Suprapubic skin (tissue), 4 donors: ENCODE measurements around the gene APCDD1. TPM values are rescaled to one million over a fixed set of nuclear protein-coding genes. Genes with fewer than 3 reads are reported as not detected.

Experiments
- DNase-seq, 2 donors: peaks; one replicate each; pipeline ENCODE4 v3.0.0-alpha.2; 2019; ENCODE audit warnings: low spot score in 2 of 2
- H3K27ac ChIP-seq: fragments of 200-600 bp; sonication (generic); one replicate; pipeline ENCODE4 v1.5.1; 2019
- H3K27me3 ChIP-seq: fragments of 200-600 bp; sonication (generic); one replicate; pipeline ENCODE4 v1.5.1; 2019
- H3K36me3 ChIP-seq: fragments of 200-600 bp; sonication (generic); one replicate; pipeline ENCODE4 v1.5.1; 2019
- H3K4me1 ChIP-seq: fragments of 200-600 bp; sonication (generic); one replicate; pipeline ENCODE4 v1.5.1; 2019
- H3K4me3 ChIP-seq: fragments of 200-600 bp; sonication (generic); one replicate; pipeline ENCODE4 v1.5.1; 2019; ENCODE audit warnings: mild to moderate bottlenecking
- H3K9me3 ChIP-seq: fragments of 200-600 bp; sonication (generic); one replicate; pipeline ENCODE4 v1.5.1; 2019
- EP300 ChIP-seq: sonication (generic); formaldehyde crosslinking; IDR thresholded peaks from one replicate; pipeline ENCODE4 v1.6.1; 2017; ENCODE audit warnings: antibody characterized with exemption
- POLR2A ChIP-seq, 2 donors: fragments of 450-650 bp; IDR thresholded peaks; one replicate each; pipeline ENCODE4 v1.6.1; 2017; ENCODE audit warnings: antibody characterized with exemption in 2 of 2, mild to moderate bottlenecking in 2 of 2, moderate library complexity in 2 of 2
- POLR2AphosphoS5 ChIP-seq, 3 donors: sonication (generic); formaldehyde crosslinking; IDR thresholded peaks; one replicate each; pipeline ENCODE4 v1.6.1; 2017; ENCODE audit warnings: antibody characterized with exemption in 3 of 3
- WGBS: methylation state at CpG from one replicate; pipeline ENCODE4 v1.1.5; 2018; 5-methylcytosine and 5-hydroxymethylcytosine counted together
- total RNA-seq, 4 donors: library from RNA; depleted of rRNA; stranded (reverse); fragments of >200 nt; gene quantifications; one replicate each; pipeline ENCODE4 v1.1.0, GENCODE V29; 2016
- TF ChIP-seq, protein P1 (sequence below), 2 donors: fragments of 200-600 bp in 1 of 2; fragments of 450-650 bp in 1 of 2; sonication (generic) in 1 of 2; IDR thresholded peaks; one replicate each; pipeline ENCODE4 v1.5.1; 2016 to 2019; ENCODE audit warnings: antibody characterized with exemption in 2 of 2, mild to moderate bottlenecking in 1 of 2, moderate library complexity in 1 of 2

Gene APCDD1
- total RNA-seq, 4 donors from 2014 or later, result 110 to 308 (median 140) TPM

DNA sequence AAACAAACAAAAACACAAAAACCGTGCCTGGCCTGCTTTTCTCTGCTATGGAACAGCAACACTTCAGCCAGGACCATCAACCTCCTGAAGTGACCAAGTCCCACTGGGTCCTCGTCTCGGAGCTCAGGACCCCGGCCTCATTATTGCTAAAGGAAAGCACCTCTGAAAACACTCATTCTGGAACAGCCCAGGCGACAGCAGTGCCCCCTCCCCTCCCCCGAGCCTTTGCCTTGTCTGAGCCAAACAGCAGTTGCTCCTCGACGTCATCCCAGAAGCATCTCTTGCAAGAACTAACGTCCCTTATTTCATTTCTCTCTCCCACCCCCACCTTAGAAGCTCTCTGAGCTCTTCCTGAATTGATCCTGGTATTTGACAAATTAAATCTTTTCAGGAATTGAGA lies 27.4 kb downstream of the APCDD1 start:
- DNase-seq, result no peak
- Histone ChIP-seq H3K27ac (no peak overlapping the region), H3K4me1 (peaks cover 18% of the 10 kb centered on the region), H3K9me3 (no peaks in the 10 kb centered on the region), H3K36me3 (peaks cover 41% of the 10 kb centered on the region), H3K27me3 (no peaks in the 10 kb centered on the region), H3K4me3 (no peak overlapping the region)
- TF ChIP-seq, protein P1, sequence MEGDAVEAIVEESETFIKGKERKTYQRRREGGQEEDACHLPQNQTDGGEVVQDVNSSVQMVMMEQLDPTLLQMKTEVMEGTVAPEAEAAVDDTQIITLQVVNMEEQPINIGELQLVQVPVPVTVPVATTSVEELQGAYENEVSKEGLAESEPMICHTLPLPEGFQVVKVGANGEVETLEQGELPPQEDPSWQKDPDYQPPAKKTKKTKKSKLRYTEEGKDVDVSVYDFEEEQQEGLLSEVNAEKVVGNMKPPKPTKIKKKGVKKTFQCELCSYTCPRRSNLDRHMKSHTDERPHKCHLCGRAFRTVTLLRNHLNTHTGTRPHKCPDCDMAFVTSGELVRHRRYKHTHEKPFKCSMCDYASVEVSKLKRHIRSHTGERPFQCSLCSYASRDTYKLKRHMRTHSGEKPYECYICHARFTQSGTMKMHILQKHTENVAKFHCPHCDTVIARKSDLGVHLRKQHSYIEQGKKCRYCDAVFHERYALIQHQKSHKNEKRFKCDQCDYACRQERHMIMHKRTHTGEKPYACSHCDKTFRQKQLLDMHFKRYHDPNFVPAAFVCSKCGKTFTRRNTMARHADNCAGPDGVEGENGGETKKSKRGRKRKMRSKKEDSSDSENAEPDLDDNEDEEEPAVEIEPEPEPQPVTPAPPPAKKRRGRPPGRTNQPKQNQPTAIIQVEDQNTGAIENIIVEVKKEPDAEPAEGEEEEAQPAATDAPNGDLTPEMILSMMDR (IDR thresholded peaks at IDR 0.05), result no peak
- TF ChIP-seq EP300, result no peak
- no peak for TF ChIP-seq POLR2AphosphoS5 (IDR thresholded peaks at IDR 0.05)
- no peak for TF ChIP-seq POLR2A (IDR thresholded peaks at IDR 0.05)
- WGBS, result 71% methylated on average over 9 of the region's 9 CpGs

DNA sequence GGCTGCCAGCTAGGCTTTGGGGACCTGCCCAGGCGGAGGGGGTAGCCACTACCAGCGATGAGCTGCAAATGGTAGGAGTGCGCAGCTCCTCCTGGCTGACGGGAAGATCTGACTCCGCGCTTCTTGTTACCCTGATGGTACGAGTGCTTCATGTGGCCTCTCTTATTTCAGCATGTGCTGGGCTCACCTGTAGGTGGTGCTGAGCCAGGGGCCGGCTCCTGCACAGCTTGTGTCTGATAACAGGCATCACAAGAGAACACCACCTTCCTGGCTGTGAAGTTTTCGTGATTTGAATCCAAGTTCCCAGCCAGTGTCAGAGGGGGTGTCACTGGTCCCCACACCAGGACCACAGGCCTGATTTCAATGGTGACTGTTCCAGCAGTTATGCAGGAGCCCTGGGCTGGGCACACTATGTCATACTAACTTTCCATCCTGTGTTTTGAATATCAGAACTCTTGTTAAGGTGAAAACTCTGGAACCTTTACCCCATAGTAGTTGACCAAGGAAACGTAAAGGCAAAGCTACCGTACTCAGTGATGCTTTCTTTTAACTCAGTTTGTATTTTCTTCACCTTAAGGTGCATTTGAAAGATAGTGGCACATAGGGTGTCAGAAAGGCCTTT lies 28.0 kb downstream of the APCDD1 start:
- Histone ChIP-seq H3K27ac (no peak overlapping the region), H3K4me3 (no peak overlapping the region), H3K36me3 (peaks cover 46% of the 10 kb centered on the region), H3K27me3 (no peaks in the 10 kb centered on the region), H3K4me1 (peaks cover 18% of the 10 kb centered on the region), H3K9me3 (no peaks in the 10 kb centered on the region)
- DNase-seq, result no peak
- TF ChIP-seq, protein P1 (IDR thresholded peaks at IDR 0.05), result no peak
- TF ChIP-seq POLR2AphosphoS5 (IDR thresholded peaks at IDR 0.05) (no peak), POLR2A (IDR thresholded peaks at IDR 0.05) (no peak)
- WGBS, result 76% methylated on average over 2 of the region's 11 CpGs

DNA sequence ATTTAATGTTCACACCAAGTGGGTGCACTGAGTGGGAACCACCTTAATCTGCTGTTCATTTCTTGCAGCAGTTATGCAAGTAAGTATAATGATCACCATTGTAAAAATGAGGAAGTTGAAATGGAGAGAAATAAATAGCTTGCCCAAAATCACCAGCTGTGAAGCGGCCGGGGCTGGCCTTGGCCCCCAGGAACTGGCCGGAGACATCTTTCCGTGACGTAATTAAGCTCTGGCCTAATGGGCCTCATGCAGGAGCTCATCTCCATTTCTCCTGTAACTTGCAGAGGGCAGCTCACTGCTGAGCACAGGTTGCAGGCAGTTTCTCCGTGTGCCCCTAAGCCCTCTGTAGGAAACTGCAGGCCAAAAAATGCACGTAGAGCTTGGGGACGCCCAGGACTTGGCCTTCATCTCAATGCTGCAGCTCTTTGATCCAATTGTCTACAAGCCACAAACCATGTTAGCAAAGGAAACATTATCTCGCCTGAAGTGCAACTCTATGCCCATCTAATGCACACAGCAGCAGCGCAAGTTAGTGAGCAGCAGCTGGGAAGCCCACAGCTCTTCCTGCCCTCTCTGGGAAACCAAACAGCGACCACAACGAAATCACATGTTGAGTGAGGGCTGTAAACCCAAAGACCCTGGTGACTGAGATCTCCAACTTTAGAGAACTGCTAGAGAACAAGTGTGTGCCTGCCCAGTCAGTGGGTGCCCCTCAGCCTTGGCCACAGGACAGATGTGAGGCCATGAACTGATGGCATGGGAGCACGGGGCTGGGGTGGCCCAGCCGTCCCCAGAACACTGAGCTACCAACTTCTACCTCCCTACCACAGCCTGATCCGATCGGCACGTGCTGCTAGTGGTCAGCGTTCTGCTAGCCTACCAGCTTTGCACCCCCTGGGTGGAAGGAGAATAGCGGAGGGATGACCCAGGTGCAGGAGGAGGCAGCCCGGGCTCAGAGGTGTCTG lies 28.8 kb downstream of the APCDD1 start:
- 69% methylated on average over 17 of the region's 20 CpGs for WGBS
- H3K36me3 ChIP-seq, result peaks cover 50% of the 10 kb centered on the region

DNA sequence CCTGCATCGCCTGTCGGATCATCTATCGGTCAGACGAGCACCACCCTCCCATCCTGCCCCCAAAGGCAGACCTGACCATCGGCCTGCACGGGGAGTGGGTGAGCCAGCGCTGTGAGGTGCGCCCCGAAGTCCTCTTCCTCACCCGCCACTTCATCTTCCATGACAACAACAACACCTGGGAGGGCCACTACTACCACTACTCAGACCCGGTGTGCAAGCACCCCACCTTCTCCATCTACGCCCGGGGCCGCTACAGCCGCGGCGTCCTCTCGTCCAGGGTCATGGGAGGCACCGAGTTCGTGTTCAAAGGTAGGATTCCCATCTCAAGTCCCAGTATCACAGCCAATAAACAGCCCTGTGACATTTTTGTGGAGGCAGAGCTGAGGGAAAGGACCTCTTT lies 31.0 kb downstream of the APCDD1 start:
- Histone ChIP-seq H3K4me1 (peaks cover 27% of the 10 kb centered on the region), H3K4me3 (no peak overlapping the region), H3K27ac (no peak overlapping the region), H3K9me3 (no peaks in the 10 kb centered on the region), H3K36me3 (peaks cover 50% of the 10 kb centered on the region), H3K27me3 (no peaks in the 10 kb centered on the region)
- DNase-seq, result no peak
- TF ChIP-seq, protein P1 (IDR thresholded peaks at IDR 0.05), result no peak
- no peak for TF ChIP-seq EP300
- no peak for TF ChIP-seq POLR2A (IDR thresholded peaks at IDR 0.05)
- no peak for TF ChIP-seq POLR2AphosphoS5 (IDR thresholded peaks at IDR 0.05)
- WGBS, result 89% methylated on average over 20 of the region's 20 CpGs

More for the DNA sequence above, 28.8 kb downstream of the APCDD1 start:
- Histone ChIP-seq H3K9me3 (no peaks in the 10 kb centered on the region), H3K27me3 (no peaks in the 10 kb centered on the region), H3K4me1 (peaks cover 19% of the 10 kb centered on the region), H3K4me3 (no peak overlapping the region), H3K27ac (no peak overlapping the region)
- no peak for DNase-seq
- TF ChIP-seq, protein P1 (IDR thresholded peaks at IDR 0.05), result no peak
- TF ChIP-seq POLR2A (IDR thresholded peaks at IDR 0.05) (no peak), POLR2AphosphoS5 (IDR thresholded peaks at IDR 0.05) (no peak), EP300 (no peak)

DNA sequence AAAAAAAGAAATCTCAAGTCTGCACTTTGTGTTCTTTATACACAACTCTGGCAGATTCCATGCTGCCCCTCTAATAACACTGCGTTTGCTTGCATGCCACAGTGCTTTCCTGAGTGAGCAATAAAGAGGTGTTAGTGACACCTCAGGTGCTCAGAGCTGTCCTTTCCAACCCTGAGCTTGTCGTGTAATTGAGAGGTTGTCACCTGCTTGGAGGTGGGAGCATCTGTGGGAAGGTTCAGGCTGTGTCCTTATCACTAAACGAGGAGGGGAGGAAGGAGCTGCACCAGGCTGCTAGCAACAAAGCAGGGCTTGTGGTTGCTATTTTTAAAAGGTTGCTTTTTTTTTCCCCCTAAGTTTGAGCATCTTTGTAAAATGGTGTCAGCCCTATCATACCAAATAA lies 31.9 kb downstream of the APCDD1 start:
- H3K9me3 ChIP-seq, result no peaks in the 10 kb centered on the region
- H3K4me1 ChIP-seq, result peaks cover 27% of the 10 kb centered on the region
- H3K4me3 ChIP-seq, result no peak overlapping the region
- peaks cover 50% of the 10 kb centered on the region for H3K36me3 ChIP-seq
- TF ChIP-seq EP300 (no peak), POLR2A (IDR thresholded peaks at IDR 0.05) (no peak), POLR2AphosphoS5 (IDR thresholded peaks at IDR 0.05) (no peak)
- TF ChIP-seq, protein P1 (IDR thresholded peaks at IDR 0.05), result no peak
- no peaks in the 10 kb centered on the region for H3K27me3 ChIP-seq
- WGBS, result 64% methylated on average over 3 of the region's 3 CpGs
- H3K27ac ChIP-seq, result no peak overlapping the region
- no peak for DNase-seq
